Measurements from ENCODE around the gene ZFY.

- no peak for TF ChIP-seq CTCF (IDR thresholded peaks at IDR 0.05 in 8 of 11, conservative IDR thresholded peaks at IDR 0.05 in 3 of 11)
- no peak for TF ChIP-seq POLR2A (IDR thresholded peaks at IDR 0.05)
Measured at GRCh38 chrY:3003516-3003830, 68.3 kb downstream of the ZFY start.

All from spleen (tissue), 7 donors.